ENCODE results near the gene BMS1. TPM values are rescaled to one million over a fixed set of nuclear protein-coding genes. Genes with fewer than 3 reads are reported as not detected.

Gene BMS1
- total RNA-seq, 4 donors from 2014 or later, result 11.5 to 17.4 (median 16.7) TPM

- Histone ChIP-seq H3K27ac (no peak overlapping the region), H3K27me3 (peaks cover 0 to 6% (median 0%) of the 10 kb centered on the region in 4 donors), H3K4me3 (no peak overlapping the region), H3K9me3 (no peaks in the 10 kb centered on the region), H3K36me3 (no peaks in the 10 kb centered on the region), H3K4me1 (no peaks in the 10 kb centered on the region)
- WGBS, 2 donors, result 86 to 93% methylated on average over 7 to 8 of the region's 18 CpGs
- DNase-seq, result no peak
- TF ChIP-seq POLR2A (IDR thresholded peaks at IDR 0.05), result no peak
- intact Hi-C loops (cut with DNase I), result no loop called here
These were observed 13.9 kb upstream of the BMS1 start for GRCh38 chr10:42768581-42769152.

- H3K27me3 ChIP-seq, result peaks cover 0 to under 1% (median 0%) of the 10 kb centered on the region in 4 donors
- WGBS, 2 donors, result 67 to 80% methylated on average over 1 to 9 of the region's 10 CpGs
- TF ChIP-seq CTCF (IDR thresholded peaks at IDR 0.05), result no peak
- TF ChIP-seq POLR2A (IDR thresholded peaks at IDR 0.05), result no peak
- H3K36me3 ChIP-seq, result no peaks in the 10 kb centered on the region
- H3K9me3 ChIP-seq, result no peaks in the 10 kb centered on the region
- intact Hi-C loops (cut with DNase I), result no loop called here
- H3K4me1 ChIP-seq, result no peaks in the 10 kb centered on the region
- no peak for DNase-seq
- no peak overlapping the region for H3K27ac ChIP-seq
- no peak overlapping the region for H3K4me3 ChIP-seq
These were observed 13.4 kb upstream of the BMS1 start for GRCh38 chr10:42769173-42769572.

- no peaks in the 10 kb centered on the region for H3K4me1 ChIP-seq
- no peaks in the 10 kb centered on the region for H3K36me3 ChIP-seq
- DNase-seq, result no peak
- intact Hi-C loops (cut with DNase I), result no loop called here
- peak overlapping the region in 1 of 4 donors; percentile 18 for H3K27ac ChIP-seq
- TF ChIP-seq POLR2A (IDR thresholded peaks at IDR 0.05) (no peak), CTCF (IDR thresholded peaks at IDR 0.05) (no peak)
- no peaks in the 10 kb centered on the region for H3K9me3 ChIP-seq
- peaks cover 0 to 3% (median 0%) of the 10 kb centered on the region in 4 donors for H3K27me3 ChIP-seq
- 72 to 81% methylated on average over 5 to 9 of the region's 12 CpGs for WGBS, 2 donors
- no peak overlapping the region for H3K4me3 ChIP-seq
These were observed 12.9 kb upstream of the BMS1 start for GRCh38 chr10:42769673-42770072.

GRCh38 chr10:42776681-42777080 lies 5.9 kb upstream of the BMS1 start:
- intact Hi-C loops (cut with DNase I), result no loop called here
- H3K4me3 ChIP-seq, result no peak overlapping the region
- peaks cover 0 to 5% (median 3%) of the 10 kb centered on the region in 3 donors for H3K4me1 ChIP-seq
- H3K27me3 ChIP-seq, result peaks cover 0 to 27% (median 0%) of the 10 kb centered on the region in 4 donors
- WGBS, 2 donors, result 30 to 33% methylated on average over 1 of the region's 1 CpG
- no peak for TF ChIP-seq POLR2A (IDR thresholded peaks at IDR 0.05)
- no peak for TF ChIP-seq CTCF (IDR thresholded peaks at IDR 0.05)
- H3K9me3 ChIP-seq, result no peaks in the 10 kb centered on the region
- H3K27ac ChIP-seq, result peak overlapping the region in 1 of 4 donors; percentile 20
- no peaks in the 10 kb centered on the region for H3K36me3 ChIP-seq
- DNase-seq, result no peak

- H3K4me1 ChIP-seq, result peaks cover 0 to 21% (median 15%) of the 10 kb centered on the region in 3 donors
- intact Hi-C loops (cut with DNase I), result no loop called here
- H3K9me3 ChIP-seq, result no peaks in the 10 kb centered on the region
- H3K27me3 ChIP-seq, result peaks cover 0 to 17% (median 0%) of the 10 kb centered on the region in 4 donors
- no peak overlapping the region for H3K27ac ChIP-seq
- no peak overlapping the region for H3K4me3 ChIP-seq
- WGBS, 2 donors, result 83 to 92% methylated on average over 4 of the region's 4 CpGs
- peaks cover 0 to 14% (median 0%) of the 10 kb centered on the region in 3 donors for H3K36me3 ChIP-seq
- no peak for DNase-seq
- TF ChIP-seq POLR2A (IDR thresholded peaks at IDR 0.05) (no peak), CTCF (IDR thresholded peaks at IDR 0.05) (no peak)
These were observed 2.1 kb upstream of the BMS1 start for GRCh38 chr10:42780456-42780855.
